ENCODE measurements around the gene TTLL8.

GRCh38 chr22:50012211-50013181, 45.6 kb downstream of the TTLL8 start, which contains the start of gene IL17REL:
- TF ChIP-seq POLR2AphosphoS5 (IDR thresholded peaks at IDR 0.05) (no peak), CTCF (IDR thresholded peaks at IDR 0.05) (no peak), POLR2A (IDR thresholded peaks at IDR 0.05) (no peak)
